22Rv1 (cell line): ENCODE data around the gene RYR2.

Experiments
- H3K27ac ChIP-seq: fragments of 450-650 bp; 2 replicates; pipeline ENCODE4 v1.5.1; 2017
- CTCF ChIP-seq: fragments of 450-650 bp; IDR thresholded peaks from 2 replicates; pipeline ENCODE4 v1.5.1; 2017; ENCODE audit warnings: mild to moderate bottlenecking
- ZFX ChIP-seq: fragments of 450-650 bp; IDR thresholded peaks from 2 replicates; pipeline ENCODE4 v1.6.1; 2017; ENCODE audit warnings: antibody characterized with exemption, borderline replicate concordance

Gene RYR2

GRCh38 chr1:237482777-237483176, 440.8 kb downstream of the RYR2 start:
- TF ChIP-seq CTCF (no peak), ZFX (no peak)
- H3K27ac ChIP-seq, result no peak overlapping the region

- no peak overlapping the region for H3K27ac ChIP-seq
- TF ChIP-seq ZFX (no peak), CTCF (peak; percentile 31)
These were observed 450.4 kb downstream of the RYR2 start for GRCh38 chr1:237492359-237492758.

GRCh38 chr1:237500566-237500965, 458.6 kb downstream of the RYR2 start:
- TF ChIP-seq ZFX (no peak), CTCF (no peak)
- no peak overlapping the region for H3K27ac ChIP-seq

- TF ChIP-seq ZFX, result no peak
- no peak for TF ChIP-seq CTCF
- no peak overlapping the region for H3K27ac ChIP-seq
These were observed 461.3 kb downstream of the RYR2 start for GRCh38 chr1:237503292-237503691.

- TF ChIP-seq ZFX (no peak), CTCF (no peak)
- no peak overlapping the region for H3K27ac ChIP-seq
These were observed 465.0 kb downstream of the RYR2 start for GRCh38 chr1:237507005-237507404.

- TF ChIP-seq CTCF (no peak), ZFX (no peak)
These were observed 467.8 kb downstream of the RYR2 start for GRCh38 chr1:237509748-237510147.

GRCh38 chr1:237525102-237525501, 483.1 kb downstream of the RYR2 start:
- no peak overlapping the region for H3K27ac ChIP-seq
- TF ChIP-seq ZFX (no peak), CTCF (no peak)

More at GRCh38 chr1:237509748-237510147, 467.8 kb downstream of the RYR2 start:
- H3K27ac ChIP-seq, result no peak overlapping the region
